IPS-18a (cell line): ENCODE measurements around the gene ESRRB.

Source experiments
- H3K27ac ChIP-seq: one replicate; pipeline ENCODE4 v1.5.1; 2013; ENCODE audit warnings: low read length
- H3K27me3 ChIP-seq: one replicate; pipeline ENCODE4 v1.6.1; 2013; ENCODE audit warnings: mild to moderate bottlenecking, low read length; ENCODE audit not compliant: control insufficient read depth, insufficient read depth
- H3K36me3 ChIP-seq: one replicate; pipeline ENCODE4 v1.6.1; 2013; ENCODE audit warnings: low read depth, low read length; ENCODE audit not compliant: control insufficient read depth
- H3K4me1 ChIP-seq: one replicate; pipeline ENCODE4 v1.6.1; 2013; ENCODE audit warnings: low read depth, low read length; ENCODE audit not compliant: control insufficient read depth
- H3K4me3 ChIP-seq: one replicate; pipeline ENCODE4 v1.5.1; 2013; ENCODE audit warnings: low read length
- H3K9ac ChIP-seq: one replicate; pipeline ENCODE4 v1.6.1; 2013; ENCODE audit warnings: mild to moderate bottlenecking, low read length, moderate library complexity
- H3K9me3 ChIP-seq: one replicate; pipeline ENCODE4 v1.6.1; 2013; ENCODE audit warnings: low read depth, low read length; ENCODE audit not compliant: control insufficient read depth

The ESRRB gene

DNA sequence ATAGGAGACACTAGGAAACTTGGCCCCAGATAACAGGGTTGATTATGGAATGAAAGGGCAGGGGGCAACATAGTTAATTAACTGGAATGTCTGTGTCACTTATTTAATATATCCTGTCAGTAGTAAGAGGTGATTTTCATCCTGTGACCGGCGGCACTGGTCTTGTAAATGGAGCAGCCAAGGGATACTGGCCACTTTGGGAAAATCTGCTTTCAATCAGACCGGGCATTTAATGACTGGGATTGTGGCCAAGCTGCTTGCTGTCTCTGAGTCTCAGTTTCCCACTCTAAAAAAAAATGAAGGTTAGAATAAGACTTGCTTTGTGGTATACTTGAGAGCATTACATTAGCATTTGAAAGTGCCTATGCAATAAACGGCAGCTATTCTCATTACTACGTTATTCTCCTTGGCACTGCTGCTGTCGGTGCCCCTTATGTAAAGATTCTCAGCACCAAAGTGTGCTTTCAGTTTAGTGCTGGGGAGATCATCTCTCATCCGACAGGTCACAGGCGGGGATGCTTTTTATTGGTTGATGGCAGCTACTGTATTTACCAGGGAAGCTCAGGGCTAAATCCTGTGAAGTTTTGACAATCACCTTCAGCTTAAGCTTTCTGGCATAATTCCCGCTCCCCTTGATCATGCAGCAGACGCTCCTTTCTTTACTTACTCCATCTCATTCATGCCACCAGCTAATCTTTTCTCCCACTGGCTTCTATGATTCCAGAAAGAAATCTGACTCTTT, 162.1 kb downstream of the ESRRB start:
- H3K27me3 ChIP-seq: no peaks in the 10 kb centered on the region
- H3K9me3 ChIP-seq: no peaks in the 10 kb centered on the region
- H3K27ac ChIP-seq: no peak overlapping the region
- H3K9ac ChIP-seq: no peak overlapping the region
- H3K4me1 ChIP-seq: peaks cover 20% of the 10 kb centered on the region
- H3K36me3 ChIP-seq: no peaks in the 10 kb centered on the region
- no peak overlapping the region for H3K4me3 ChIP-seq

DNA sequence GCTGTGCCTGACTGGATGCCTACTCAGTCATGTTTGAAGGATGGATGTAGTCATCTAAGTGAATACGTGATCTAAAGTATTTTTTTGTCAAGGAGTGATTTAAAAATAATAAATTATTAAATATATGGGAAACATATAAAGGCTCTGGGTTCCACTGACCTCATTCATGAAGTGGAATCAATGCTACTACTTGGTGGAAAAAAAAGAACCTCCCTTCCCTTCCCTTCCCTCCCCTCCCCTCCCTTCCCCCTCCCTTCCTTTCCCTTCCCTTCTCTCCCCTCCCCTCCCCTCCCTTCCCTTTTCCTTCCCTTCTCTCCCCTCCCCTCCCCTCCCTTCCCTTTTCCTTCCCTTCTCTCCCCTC, 162.7 kb downstream of the ESRRB start:
- H3K9ac ChIP-seq: no peak overlapping the region
- no peaks in the 10 kb centered on the region for H3K36me3 ChIP-seq
- H3K27me3 ChIP-seq: no peaks in the 10 kb centered on the region
- H3K27ac ChIP-seq: no peak overlapping the region
- H3K4me3 ChIP-seq: no peak overlapping the region
- peaks cover 14% of the 10 kb centered on the region for H3K4me1 ChIP-seq
- H3K9me3 ChIP-seq: no peaks in the 10 kb centered on the region

DNA sequence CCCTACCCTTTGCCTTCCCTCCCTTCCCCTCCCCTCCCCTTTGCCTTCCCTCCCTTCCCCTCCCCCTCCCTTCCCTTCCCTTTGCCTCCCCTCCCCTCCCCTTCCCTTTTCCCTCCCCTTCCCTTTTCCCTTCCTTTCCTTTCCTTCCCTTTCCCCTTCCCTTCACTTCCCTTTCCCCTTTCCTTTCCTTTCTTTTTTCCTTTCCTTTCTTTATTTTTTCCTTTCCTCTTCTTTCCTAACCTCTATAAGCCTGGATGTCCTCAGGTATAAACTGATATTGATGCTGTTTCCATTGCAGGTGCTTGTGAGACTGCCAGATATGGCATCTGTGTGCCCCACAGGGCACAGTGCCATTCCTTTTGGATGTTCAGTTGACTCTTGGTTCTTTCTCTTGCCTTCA, 163.2 kb downstream of the ESRRB start:
- Histone ChIP-seq H3K36me3 (no peaks in the 10 kb centered on the region), H3K27me3 (no peaks in the 10 kb centered on the region), H3K27ac (no peak overlapping the region), H3K4me3 (no peak overlapping the region), H3K9ac (no peak overlapping the region), H3K9me3 (no peaks in the 10 kb centered on the region), H3K4me1 (peaks cover 10% of the 10 kb centered on the region)

DNA sequence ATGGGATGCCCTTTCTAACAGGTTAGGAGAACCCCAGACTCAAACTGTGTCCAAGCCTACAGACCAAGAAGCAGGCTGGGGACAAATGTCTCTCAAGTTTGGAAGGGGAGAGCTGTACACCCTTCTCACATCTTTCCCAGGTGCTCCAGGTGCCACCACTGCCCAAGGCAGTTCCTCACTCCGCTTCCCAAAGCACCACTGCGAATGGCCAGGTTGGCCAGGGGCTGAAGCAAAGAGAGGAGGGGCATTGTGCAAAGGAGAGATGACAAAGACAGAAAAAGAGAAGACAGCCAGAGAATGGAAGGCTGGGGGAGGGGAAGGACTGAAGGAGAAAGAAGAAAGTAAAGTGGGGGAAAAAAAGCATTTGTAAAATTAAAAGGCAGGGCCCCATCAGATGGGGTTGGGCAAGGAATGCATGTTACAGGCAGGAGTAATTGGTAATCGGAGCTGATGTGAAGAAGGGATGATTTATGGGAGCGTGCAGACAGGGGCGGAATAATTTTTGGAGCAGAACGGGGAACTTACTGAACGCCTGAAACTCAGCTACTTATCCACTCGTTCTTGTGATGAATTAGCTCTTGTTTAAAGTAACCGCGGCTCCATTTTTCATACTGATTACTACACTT, 165.8 kb downstream of the ESRRB start:
- peaks cover 10% of the 10 kb centered on the region for H3K4me1 ChIP-seq
- H3K9ac ChIP-seq: no peak overlapping the region

DNA sequence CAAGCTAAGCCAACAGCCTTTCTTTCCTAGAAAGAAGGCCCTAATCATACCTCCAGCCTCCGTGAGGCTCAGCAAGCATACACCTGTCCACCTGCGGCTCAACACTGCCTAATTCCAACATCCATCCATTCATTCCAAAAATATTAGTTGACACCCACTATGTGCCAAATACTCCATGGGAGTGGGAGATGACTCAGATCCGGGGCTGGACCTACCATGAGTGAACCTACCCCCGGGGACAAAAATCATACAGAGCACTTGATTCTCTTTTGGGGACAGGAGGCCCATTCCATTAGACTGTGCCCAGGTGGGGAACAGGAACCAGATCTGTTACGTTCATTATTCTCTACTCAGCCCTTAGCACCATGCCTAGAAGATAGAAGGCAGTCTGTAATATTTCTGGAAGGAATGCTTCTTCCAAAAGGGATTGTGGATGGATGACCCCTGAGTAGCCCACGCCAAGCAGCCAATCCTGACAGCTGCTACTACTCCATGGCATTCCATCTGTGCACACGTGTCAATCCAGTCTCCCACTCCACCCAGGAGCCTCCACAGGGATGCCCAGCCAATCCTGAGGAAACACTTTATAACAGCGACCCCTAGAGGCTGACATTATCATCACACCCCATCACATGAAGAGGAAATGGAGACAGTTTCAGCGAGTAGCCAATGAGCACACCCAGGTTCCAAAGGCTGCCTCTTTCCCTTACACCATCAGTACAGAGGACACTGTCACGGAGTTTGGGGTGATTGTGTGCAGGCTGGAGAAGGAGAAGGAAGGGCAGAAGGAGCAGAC, 170.7 kb downstream of the ESRRB start:
- Histone ChIP-seq H3K9ac (no peak overlapping the region), H3K4me1 (peaks cover 10% of the 10 kb centered on the region), H3K27ac (no peak overlapping the region), H3K9me3 (no peaks in the 10 kb centered on the region), H3K27me3 (no peaks in the 10 kb centered on the region), H3K36me3 (no peaks in the 10 kb centered on the region), H3K4me3 (no peak overlapping the region)

More for the DNA sequence above, 165.8 kb downstream of the ESRRB start:
- Histone ChIP-seq H3K27me3 (no peaks in the 10 kb centered on the region), H3K36me3 (no peaks in the 10 kb centered on the region), H3K27ac (no peak overlapping the region), H3K9me3 (no peaks in the 10 kb centered on the region), H3K4me3 (no peak overlapping the region)

DNA sequence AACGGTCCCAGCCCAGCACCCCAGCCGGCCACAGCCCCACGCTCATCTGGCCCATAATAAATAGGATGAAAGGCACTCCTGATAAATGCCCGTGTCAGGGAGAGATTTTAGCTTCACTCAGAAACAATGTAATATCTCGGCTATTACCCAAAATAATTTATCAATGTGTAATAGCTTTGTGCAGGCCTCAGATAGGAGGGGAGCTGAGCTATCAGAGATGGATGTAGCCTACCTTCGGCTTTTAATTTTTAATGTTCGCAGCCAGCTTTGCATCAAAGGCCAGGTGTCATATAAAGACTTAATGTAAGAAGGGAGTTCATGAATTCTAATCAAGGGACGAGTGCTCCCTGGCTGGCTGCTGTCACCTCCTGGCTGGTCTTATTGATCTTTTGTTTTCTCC, 171.9 kb downstream of the ESRRB start:
- peaks cover 11% of the 10 kb centered on the region for H3K4me1 ChIP-seq
- H3K9ac ChIP-seq: no peak overlapping the region
- H3K27me3 ChIP-seq: no peaks in the 10 kb centered on the region
- H3K36me3 ChIP-seq: no peaks in the 10 kb centered on the region
- H3K4me3 ChIP-seq: no peak overlapping the region
- H3K27ac ChIP-seq: no peak overlapping the region
- no peaks in the 10 kb centered on the region for H3K9me3 ChIP-seq

DNA sequence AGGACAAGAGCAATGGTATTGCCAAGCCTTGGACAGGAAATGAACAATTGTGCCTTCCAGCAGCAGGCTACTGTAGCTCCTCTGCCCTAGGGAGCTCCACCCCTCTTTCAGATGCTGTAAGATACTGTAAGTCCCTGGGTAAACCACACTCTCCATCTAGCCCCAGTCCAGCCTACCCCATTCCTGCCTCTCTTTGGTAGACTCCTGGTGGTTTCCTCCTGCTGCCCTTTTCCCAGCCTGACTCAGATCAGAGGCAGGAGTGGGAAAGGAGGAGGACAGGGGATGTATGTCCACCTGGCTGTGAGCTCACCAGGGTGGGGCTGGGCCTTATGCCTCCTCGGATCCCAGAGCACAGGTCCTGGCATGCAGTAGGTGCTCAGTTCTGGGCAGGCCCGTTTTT, 174.6 kb downstream of the ESRRB start:
- no peaks in the 10 kb centered on the region for H3K9me3 ChIP-seq
- no peak overlapping the region for H3K9ac ChIP-seq
- no peak overlapping the region for H3K27ac ChIP-seq
- H3K36me3 ChIP-seq: no peaks in the 10 kb centered on the region
- no peak overlapping the region for H3K4me3 ChIP-seq
- no peaks in the 10 kb centered on the region for H3K27me3 ChIP-seq
- peaks cover 11% of the 10 kb centered on the region for H3K4me1 ChIP-seq

DNA sequence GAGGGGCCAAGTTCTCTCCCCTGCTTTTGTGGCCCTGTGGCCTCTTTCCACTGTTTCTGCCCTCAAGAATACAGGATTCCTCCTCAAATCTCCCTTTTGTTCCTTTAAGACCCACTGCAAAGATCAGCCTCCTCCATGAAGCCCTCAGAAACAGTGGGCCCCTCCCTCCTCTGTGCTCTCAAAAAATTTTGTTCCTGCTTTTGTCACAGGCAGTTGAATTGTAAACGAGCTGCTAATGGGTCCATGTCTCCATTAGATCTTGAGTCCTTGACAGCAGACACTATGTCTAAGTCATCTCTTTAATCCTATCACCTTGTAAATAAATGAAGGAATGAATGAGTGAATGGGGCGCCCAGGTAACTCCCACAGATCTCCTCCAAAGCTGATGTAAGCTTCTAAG, 175.2 kb downstream of the ESRRB start:
- Histone ChIP-seq H3K27ac (no peak overlapping the region), H3K9ac (no peak overlapping the region), H3K4me1 (peaks cover 11% of the 10 kb centered on the region), H3K4me3 (no peak overlapping the region), H3K27me3 (no peaks in the 10 kb centered on the region), H3K36me3 (no peaks in the 10 kb centered on the region), H3K9me3 (no peaks in the 10 kb centered on the region)
